HG03280 (cell line): Measurements from ENCODE around the gene AIM2.
A peak's percentile ranks its signal among the peaks of the same experiment; 100 is the strongest.

ENCODE experiments used
- ATAC-seq: cut with Tn5 transposase; IDR thresholded peaks from one replicate; pipeline ENCODE4 v1.9.1; 2021; ENCODE audit warnings: mild to moderate bottlenecking, moderate library complexity; ENCODE audit not compliant: unreplicated experiment

Gene AIM2

GRCh38 chr1:159023723-159024122 lies 52.8 kb downstream of the AIM2 start:
- ATAC-seq = no peak

GRCh38 chr1:159015440-159015909 lies 61.1 kb downstream of the AIM2 start:
- ATAC-seq = peak; percentile 94

- ATAC-seq = no peak
Measured at GRCh38 chr1:159014851-159015250, 61.7 kb downstream of the AIM2 start.

GRCh38 chr1:159014003-159014571 lies 62.5 kb downstream of the AIM2 start:
- no peak for ATAC-seq

- peak; percentile 33 for ATAC-seq
Measured at GRCh38 chr1:159012495-159012894, 64.1 kb downstream of the AIM2 start.
